ENCODE measurements around the gene STXBP1.

DNA sequence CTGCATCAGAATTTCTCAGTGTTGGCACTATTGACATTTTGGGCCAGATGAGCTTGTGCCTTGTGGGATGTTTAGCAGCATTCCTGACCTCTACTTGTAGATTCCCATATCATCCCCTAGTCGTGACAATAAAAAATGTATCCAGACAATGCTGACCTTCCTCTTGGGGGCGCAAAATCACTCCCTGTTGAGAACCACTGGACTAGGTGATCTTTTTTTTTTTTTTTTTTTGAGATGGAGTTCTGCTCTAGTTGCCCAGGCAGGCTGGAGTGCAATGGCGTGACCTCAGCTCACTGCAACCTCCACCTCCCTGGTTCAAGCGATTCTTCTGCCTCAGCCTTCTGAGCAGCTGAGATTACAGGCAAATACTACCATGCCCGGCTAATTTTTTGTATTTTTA, 22.6 kb downstream of the STXBP1 start:
- TF ChIP-seq POLR2A (IDR thresholded peaks at IDR 0.05; ENCODE audit: low read depth, low read length) (no peak), TAF1 (IDR thresholded peaks at IDR 0.05; ENCODE audit: low read depth, low read length) (no peak), POLR2AphosphoS5 (IDR thresholded peaks at IDR 0.05; ENCODE audit: low read depth, low read length) (no peak), PAX5 (IDR thresholded peaks at IDR 0.05; ENCODE audit: insufficient read depth, low read length, severe bottlenecking) (no peak), POU2F2 (IDR thresholded peaks at IDR 0.05; ENCODE audit: low read depth, low read length) (no peak)
